Spinal cord (tissue), 10 donors: ENCODE measurements around the gene RFK. TPM values are rescaled to one million over a fixed set of nuclear protein-coding genes. Genes with fewer than 3 reads are reported as not detected.

Experiments
- DNase-seq, 6 donors: peaks; one replicate each; pipeline versions ENCODE4 v3.0.0 to v3.0.0-alpha.2; 2013 to 2015; ENCODE audit warnings: low spot score in 6 of 6, low read depth in 4 of 6
- H3K27ac ChIP-seq: one replicate; pipeline ENCODE4 v1.5.1; 2013; ENCODE audit warnings: low read depth, low read length, control low read depth
- H3K27me3 ChIP-seq: one replicate; pipeline ENCODE4 v1.6.1; 2013; ENCODE audit warnings: low read length; ENCODE audit not compliant: control insufficient read depth, insufficient read depth
- H3K36me3 ChIP-seq: one replicate; pipeline ENCODE4 v1.6.1; 2013; ENCODE audit warnings: low read length; ENCODE audit not compliant: control insufficient read depth, insufficient read depth
- H3K4me1 ChIP-seq: one replicate; pipeline ENCODE4 v1.6.1; 2013; ENCODE audit warnings: low read length; ENCODE audit not compliant: control insufficient read depth, insufficient read depth
- H3K4me3 ChIP-seq: one replicate; pipeline ENCODE4 v1.5.1; 2013; ENCODE audit warnings: low read depth, low read length, control low read depth
- H3K9me3 ChIP-seq: one replicate; pipeline ENCODE4 v1.6.1; 2013; ENCODE audit warnings: low read length; ENCODE audit not compliant: control insufficient read depth, insufficient read depth
- WGBS: methylation state at CpG from one replicate; pipeline ENCODE4 v1.1.5; 2013; ENCODE audit warnings: missing lambda C conversion rate; ENCODE audit not compliant: insufficient coverage; 5-methylcytosine and 5-hydroxymethylcytosine counted together
- polyA plus RNA-seq, 2 donors: library from polyadenylated mRNA; unstranded; fragments of 120-200 nt; gene quantifications; one replicate each; pipeline ENCODE4 v1.2.1, GENCODE V29; 2013; ENCODE audit not compliant: insufficient read length in 2 of 2
- total RNA-seq, 2 donors: library from RNA; depleted of rRNA in 1 of 2; stranded (reverse); fragments of 120-200 nt in 1 of 2; fragments of >200 nt in 1 of 2; gene quantifications; one replicate each; pipeline versions ENCODE4 v1.2.3 to v1.2.4, GENCODE V29; 2013 to 2014
- donor health status: healthy.

The RFK gene
- total and polyA plus RNA-seq, 4 donors = 37.2 to 89.6 (median 65.8) TPM

GRCh38 chr9:76431601-76432000 is 37.4 kb upstream of the RFK start:
- no peaks in the 10 kb centered on the region for H3K36me3 ChIP-seq
- DNase-seq = no peak
- no peak overlapping the region for H3K27ac ChIP-seq
- 55% methylated on average over 8 of the region's 8 CpGs for WGBS
- no peaks in the 10 kb centered on the region for H3K4me1 ChIP-seq
- H3K9me3 ChIP-seq = no peaks in the 10 kb centered on the region
- H3K27me3 ChIP-seq = no peaks in the 10 kb centered on the region
- no peak overlapping the region for H3K4me3 ChIP-seq

DNA sequence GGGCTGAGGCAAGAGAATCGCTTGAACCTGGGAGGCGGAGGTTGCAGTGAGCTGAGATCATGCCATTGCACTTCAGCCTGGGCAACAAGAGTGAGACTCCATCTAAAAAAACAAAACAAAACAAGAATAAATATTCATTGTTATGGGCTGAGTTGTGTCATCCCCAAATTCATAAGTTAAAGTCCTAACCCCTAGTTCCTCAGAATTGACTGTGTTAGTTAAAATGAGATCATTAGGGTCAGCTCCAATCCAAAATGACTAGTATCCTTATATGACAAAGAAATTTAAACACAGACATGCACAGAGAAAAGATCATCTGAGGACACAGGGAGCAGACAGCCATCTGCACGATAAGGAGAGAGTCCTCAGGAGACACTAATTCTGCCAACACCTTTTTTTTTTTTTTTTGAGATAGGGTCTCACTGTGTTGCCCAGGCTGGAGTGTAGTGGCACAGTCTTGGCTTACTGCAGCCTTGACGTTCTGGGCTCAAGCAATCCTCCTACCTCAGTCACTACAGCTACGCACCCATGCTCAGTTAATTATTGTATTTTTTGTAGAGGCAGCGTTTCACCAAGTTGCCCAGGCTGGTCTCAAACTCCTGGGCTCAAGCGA is 32.7 kb upstream of the RFK start:
- no peaks in the 10 kb centered on the region for H3K9me3 ChIP-seq
- H3K4me1 ChIP-seq = no peaks in the 10 kb centered on the region
- no CpG with 5 or more reads among the region's 7 CpGs for WGBS
- no peaks in the 10 kb centered on the region for H3K36me3 ChIP-seq
- no peak overlapping the region for H3K27ac ChIP-seq
- no peak overlapping the region for H3K4me3 ChIP-seq
- H3K27me3 ChIP-seq = no peaks in the 10 kb centered on the region
- no peak for DNase-seq

DNA sequence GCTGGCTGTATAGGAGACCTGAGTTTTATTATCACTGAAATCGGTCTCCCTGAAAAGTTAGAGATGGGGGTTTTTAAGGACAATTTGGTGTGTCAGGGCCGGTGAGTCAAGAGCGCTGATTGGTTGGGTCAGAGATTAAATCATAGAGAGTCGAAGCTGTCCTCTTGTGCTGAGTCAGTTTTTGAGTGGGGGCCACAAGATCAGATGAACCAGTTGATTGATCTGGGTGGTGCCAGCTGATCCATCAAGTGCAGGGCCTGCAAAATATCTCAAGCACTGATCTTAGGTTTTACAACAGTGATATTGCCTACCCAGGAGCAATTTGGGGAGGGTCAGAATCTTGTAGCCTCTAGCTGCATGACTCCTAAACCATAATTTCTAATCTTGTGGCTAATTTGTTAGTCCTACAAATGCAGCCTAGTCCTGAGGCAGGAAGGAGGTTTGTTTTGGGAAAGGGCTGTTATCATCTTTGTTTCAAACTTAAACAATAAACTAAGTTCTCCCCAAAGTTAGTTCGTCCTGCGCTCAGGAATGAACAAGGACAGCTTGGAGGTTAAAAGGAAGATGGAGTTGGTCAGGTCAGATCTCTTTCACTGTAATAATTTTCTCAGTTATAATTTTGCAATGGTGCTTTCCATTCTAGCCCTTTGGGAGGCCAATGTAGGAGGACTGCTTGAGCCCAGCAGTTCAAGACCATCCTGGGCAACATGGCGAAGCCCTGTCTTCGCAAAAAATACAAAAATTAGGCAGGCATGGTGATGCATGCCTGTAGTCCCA is 31.6 kb upstream of the RFK start:
- Histone ChIP-seq H3K27ac (no peak overlapping the region), H3K4me1 (no peaks in the 10 kb centered on the region), H3K4me3 (no peak overlapping the region), H3K9me3 (no peaks in the 10 kb centered on the region), H3K27me3 (no peaks in the 10 kb centered on the region), H3K36me3 (no peaks in the 10 kb centered on the region)
- 95% methylated on average over 6 of the region's 8 CpGs for WGBS
- DNase-seq = no peak

DNA sequence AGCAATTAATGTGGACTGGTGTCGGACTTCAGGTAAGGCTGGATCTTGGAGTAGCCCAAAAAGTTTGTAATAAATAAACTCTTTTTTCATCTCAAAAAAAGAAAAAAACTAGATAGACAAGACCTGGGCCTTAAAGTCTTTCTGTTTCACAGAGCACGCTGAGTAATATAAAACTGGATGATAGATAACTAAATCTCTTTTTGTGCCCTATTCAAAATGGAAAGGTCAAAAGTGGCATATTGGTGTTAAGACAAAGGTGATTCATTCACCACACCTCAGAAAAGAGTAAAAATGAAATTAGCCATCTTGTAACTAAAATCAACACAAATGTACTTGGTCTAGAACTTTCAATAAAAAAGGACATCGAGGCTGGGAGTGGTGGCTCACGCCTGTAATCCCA is 30.3 kb upstream of the RFK start:
- H3K4me3 ChIP-seq = no peak overlapping the region
- H3K4me1 ChIP-seq = no peaks in the 10 kb centered on the region
- no peaks in the 10 kb centered on the region for H3K9me3 ChIP-seq
- H3K27ac ChIP-seq = no peak overlapping the region
- 92% methylated on average over 2 of the region's 4 CpGs for WGBS
- H3K36me3 ChIP-seq = no peaks in the 10 kb centered on the region
- no peaks in the 10 kb centered on the region for H3K27me3 ChIP-seq
- no peak for DNase-seq

- H3K4me1 ChIP-seq = no peaks in the 10 kb centered on the region
- no peaks in the 10 kb centered on the region for H3K27me3 ChIP-seq
- H3K36me3 ChIP-seq = no peaks in the 10 kb centered on the region
- no peak for DNase-seq
- H3K27ac ChIP-seq = no peak overlapping the region
- no peak overlapping the region for H3K4me3 ChIP-seq
- H3K9me3 ChIP-seq = no peaks in the 10 kb centered on the region
- WGBS = no CpG with 5 or more reads among the region's 2 CpGs
Measured at GRCh38 chr9:76423216-76424177, 29.3 kb upstream of the RFK start.

DNA sequence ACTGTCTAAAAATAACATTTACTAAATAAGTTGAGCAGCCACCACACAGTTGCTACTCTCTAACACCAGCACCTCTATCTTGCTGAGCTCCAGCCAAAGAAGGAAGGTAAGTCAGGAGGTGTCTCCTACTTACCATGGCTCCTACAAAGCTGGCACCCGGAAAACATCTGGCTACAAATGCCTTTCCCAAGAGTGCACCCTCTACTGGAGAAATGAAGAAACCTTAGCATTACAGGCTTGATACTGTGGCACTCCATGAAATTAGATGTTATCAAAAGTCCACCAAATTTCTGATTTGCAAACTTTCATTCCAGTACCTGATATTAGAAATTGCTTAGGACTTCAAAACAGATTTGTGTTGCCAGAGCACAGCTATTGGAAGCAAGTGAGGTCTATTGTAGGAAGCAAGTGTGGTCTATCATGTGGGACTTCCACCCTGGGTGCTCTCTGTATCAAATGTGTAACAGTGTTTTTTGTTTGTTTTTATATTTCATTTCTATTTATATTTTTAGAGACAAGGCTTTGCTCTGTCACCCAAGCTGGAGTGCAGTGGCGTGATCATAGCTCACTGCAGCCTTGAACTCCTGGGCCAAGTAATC is 25.7 kb upstream of the RFK start:
- no peaks in the 10 kb centered on the region for H3K36me3 ChIP-seq
- no peaks in the 10 kb centered on the region for H3K4me1 ChIP-seq
- no peak overlapping the region for H3K27ac ChIP-seq
- 40% methylated on average over 1 of the region's 2 CpGs for WGBS
- no peaks in the 10 kb centered on the region for H3K9me3 ChIP-seq
- no peak overlapping the region for H3K4me3 ChIP-seq
- no peak for DNase-seq
- H3K27me3 ChIP-seq = no peaks in the 10 kb centered on the region

DNA sequence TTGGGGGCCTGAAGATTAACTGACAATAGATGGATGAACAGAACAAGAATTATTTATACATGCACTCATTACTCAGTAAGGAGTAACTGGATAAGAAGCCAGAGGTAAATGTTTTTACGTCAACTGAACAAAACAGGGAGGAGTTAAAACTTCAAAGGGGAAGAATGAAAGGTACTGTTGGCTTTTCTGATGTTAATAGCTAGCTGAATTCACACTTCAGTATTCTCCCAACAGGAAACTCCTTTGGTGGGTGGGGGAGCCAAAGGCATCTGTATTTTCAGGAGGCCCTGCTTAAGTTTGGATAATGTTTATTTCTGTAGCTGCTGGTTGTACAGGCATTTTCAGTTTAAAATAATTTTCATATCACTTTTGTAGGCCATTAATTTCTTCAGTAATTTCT is 23.2 kb upstream of the RFK start:
- no CpG with 5 or more reads among the region's 1 CpG for WGBS
- Histone ChIP-seq H3K9me3 (no peaks in the 10 kb centered on the region), H3K27ac (no peak overlapping the region), H3K4me3 (no peak overlapping the region), H3K4me1 (no peaks in the 10 kb centered on the region), H3K27me3 (no peaks in the 10 kb centered on the region), H3K36me3 (no peaks in the 10 kb centered on the region)
- no peak for DNase-seq

DNA sequence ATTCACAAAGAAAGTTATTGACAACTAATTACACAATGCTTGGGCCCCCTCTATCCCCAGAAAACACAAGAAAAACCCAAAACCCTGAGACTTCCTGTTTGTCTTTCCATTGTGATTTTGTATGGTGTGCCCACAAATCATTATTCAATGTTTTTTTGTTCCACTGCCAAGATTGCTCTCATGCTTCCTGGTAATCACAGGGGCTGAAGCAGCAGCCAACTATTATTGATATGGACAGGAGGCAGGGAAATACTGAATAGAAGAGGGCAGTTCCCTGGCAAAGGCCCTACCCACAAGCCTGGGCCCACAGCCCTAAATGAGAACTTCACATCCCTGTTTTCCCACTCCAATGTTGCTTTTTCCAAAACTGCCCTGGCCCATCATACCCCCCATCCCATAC is 21.5 kb upstream of the RFK start:
- Histone ChIP-seq H3K36me3 (no peaks in the 10 kb centered on the region), H3K4me1 (no peaks in the 10 kb centered on the region), H3K27me3 (no peaks in the 10 kb centered on the region), H3K9me3 (no peaks in the 10 kb centered on the region), H3K27ac (no peak overlapping the region), H3K4me3 (no peak overlapping the region)
- DNase-seq = peak in 1 of 6 donors; percentile 34

- H3K4me3 ChIP-seq = no peak overlapping the region
- H3K36me3 ChIP-seq = no peaks in the 10 kb centered on the region
- WGBS = no CpG with 5 or more reads among the region's 2 CpGs
- no peaks in the 10 kb centered on the region for H3K27me3 ChIP-seq
- H3K27ac ChIP-seq = no peak overlapping the region
- no peaks in the 10 kb centered on the region for H3K9me3 ChIP-seq
- no peak for DNase-seq
- H3K4me1 ChIP-seq = no peaks in the 10 kb centered on the region
Measured at GRCh38 chr9:76415154-76415553, 20.9 kb upstream of the RFK start.
